K562 (cell line): Measurements from ENCODE around the gene GPRIN3.

Experiments
- ELF4 ChIP-seq: fragments of 450-650 bp; formaldehyde crosslinking; IDR thresholded peaks from 2 replicates; pipeline ENCODE4 v1.4.0; 2022; ENCODE audit warnings: missing genetic modification characterization
- RAD21 ChIP-seq, 2 experiments: fragments of 250-450 bp in 1 of 2; fragments of 450-650 bp in 1 of 2; sonication (Bioruptor Pico) in 1 of 2; formaldehyde crosslinking in 1 of 2; IDR thresholded peaks in 1 of 2; conservative IDR thresholded peaks in 1 of 2; 2 replicates each; pipeline versions ENCODE4 v1.4.0 to v1.8.0; 2020 to 2022; ENCODE audit warnings: mild to moderate bottlenecking in 2 of 2, moderate library complexity in 1 of 2
- ZFPM2 ChIP-seq: fragments of 250-450 bp; sonication (Bioruptor Pico); IDR thresholded peaks from 2 replicates; pipeline ENCODE4 v1.5.1; 2022; ENCODE audit warnings: mild to moderate bottlenecking

DNA sequence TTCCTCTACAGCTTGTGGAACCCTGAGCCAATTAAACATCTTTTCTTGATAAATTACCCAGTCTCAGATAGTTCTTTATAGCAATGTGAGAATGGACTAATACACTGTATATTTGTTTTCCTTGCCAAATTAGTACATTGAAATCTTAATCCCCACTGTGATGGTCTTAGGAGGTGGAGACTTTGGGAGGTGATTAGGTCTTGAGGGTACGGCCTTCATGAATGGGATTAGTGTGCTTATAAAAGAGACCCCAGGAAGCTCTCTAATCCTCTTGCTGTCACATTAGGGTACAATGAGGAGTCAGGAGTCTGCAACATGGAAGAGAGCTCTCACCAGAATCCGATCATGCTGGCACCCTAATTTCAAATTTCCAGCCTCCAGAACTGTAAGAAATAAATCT lies 109.7 kb downstream of the GPRIN3 start:
- TF ChIP-seq ELF4 (CRISPR knock-in tag) (no peak), RAD21 (CRISPR knock-in tag; conservative IDR thresholded peaks at IDR 0.05 in 1 of 2, IDR thresholded peaks at IDR 0.05 in 1 of 2) (no peak), ZFPM2 (CRISPR knock-in tag) (no peak)
